NCI-H345 treated with DMSO at 0.1 percent for 48 hours (cell line): ENCODE data around the gene TARS2.

ENCODE experiments used
- DNase-seq: peaks from one replicate; lab custom pipeline; 2025; ENCODE audit not compliant: unreplicated experiment; lab: John Stamatoyannopoulos, UW

TARS2 gene

GRCh38 chr1:150555198-150555970 lies 68.2 kb downstream of the TARS2 start:
- DNase-seq, result no peak

- DNase-seq, result no peak
These were observed 69.0 kb downstream of the TARS2 start for GRCh38 chr1:150555971-150556865.

- DNase-seq, result no peak
These were observed 69.9 kb downstream of the TARS2 start for GRCh38 chr1:150557065-150557600.
